Activated CD8-positive, alpha-beta T cell treated with anti-CD3 and anti-CD28 coated beads for 36 hours (primary cell): Measurements from ENCODE around the gene ZNF277. TPM values are rescaled to one million over a fixed set of nuclear protein-coding genes. Genes with fewer than 3 reads are reported as not detected.
A peak's percentile ranks its signal among the peaks of the same experiment; 100 is the strongest.

Experiments used
- ATAC-seq: fragments of 200-7000 bp; cut with Tn5 transposase; one replicate; pipeline ENCODE4 v1.10.0; 2021; ENCODE audit warnings: mild to moderate bottlenecking, moderate library complexity
- CTCF ChIA-PET: fragments of 350-600 bp; sonication (Branson Sonifier 250); formaldehyde crosslinking; loops from one replicate; lab custom pipeline; 2021; ENCODE audit warnings: antibody characterized with exemption; lab: Charles Lee
- POLR2A ChIA-PET: fragments of 350-600 bp; sonication (Branson Sonifier 250); formaldehyde crosslinking; loops from one replicate; lab custom pipeline; 2021; ENCODE audit warnings: antibody characterized with exemption; lab: Charles Lee
- DNase-seq: peaks from one replicate; pipeline ENCODE4 v3.0.0-alpha.2; 2020
- H3K27ac Mint-ChIP-seq: one replicate; pipeline ENCODE4 v1.8.0; 2021; ENCODE audit warnings: mild to moderate bottlenecking, mixed read lengths
- H3K27me3 Mint-ChIP-seq: one replicate; pipeline ENCODE4 v1.8.0; 2021; ENCODE audit warnings: mixed read lengths
- H3K36me3 Mint-ChIP-seq: one replicate; pipeline ENCODE4 v1.8.0; 2021; ENCODE audit warnings: low read depth, mixed read lengths
- H3K4me1 Mint-ChIP-seq: one replicate; pipeline ENCODE4 v1.8.0; 2021; ENCODE audit warnings: low read depth, mixed read lengths
- H3K4me3 Mint-ChIP-seq: one replicate; pipeline ENCODE4 v1.8.0; 2021; ENCODE audit warnings: mild to moderate bottlenecking, moderate library complexity, mixed read lengths
- H3K9me3 Mint-ChIP-seq: one replicate; pipeline ENCODE4 v1.8.0; 2021; ENCODE audit warnings: mixed read lengths
- CTCF ChIP-seq: fragments of 200-600 bp; IDR thresholded peaks from one replicate; pipeline ENCODE4 v1.8.0; 2022; ENCODE audit warnings: antibody characterized with exemption, mild to moderate bottlenecking
- intact Hi-C: fragments of 100-400 bp; cut with micrococcal nuclease; formaldehyde crosslinking; loops from one replicate; pipeline ENCODE4 v1.10.0; 2022
- total RNA-seq, 2 experiments: library from RNA; stranded (reverse); gene quantifications; one replicate each; pipeline ENCODE4 v1.2.3, GENCODE V29; 2021

ZNF277 gene
- total RNA-seq, 2 experiments from 2014 or later, result 21.5 to 25.8 TPM

GRCh38 chr7:112189691-112190090 is 16.8 kb upstream of the ZNF277 start:
- no peak for DNase-seq
- no peak for ATAC-seq
- no peaks in the 10 kb centered on the region for H3K9me3 Mint-ChIP-seq
- H3K4me1 Mint-ChIP-seq, result peaks cover 6% of the 10 kb centered on the region
- no peak for TF ChIP-seq CTCF
- no peak overlapping the region for H3K27ac Mint-ChIP-seq
- intact Hi-C loops, result no loop called here
- H3K27me3 Mint-ChIP-seq, result peaks cover 15% of the 10 kb centered on the region
- no peak overlapping the region for H3K4me3 Mint-ChIP-seq
- CTCF ChIA-PET, result no interaction called here
- POLR2A ChIA-PET, result no interaction called here
- no peaks in the 10 kb centered on the region for H3K36me3 Mint-ChIP-seq

- intact Hi-C loops, result no loop called here
- no peak for ATAC-seq
- H3K4me1 Mint-ChIP-seq, result peaks cover 6% of the 10 kb centered on the region
- H3K27me3 Mint-ChIP-seq, result peaks cover 15% of the 10 kb centered on the region
- H3K27ac Mint-ChIP-seq, result no peak overlapping the region
- H3K4me3 Mint-ChIP-seq, result no peak overlapping the region
- no peak for DNase-seq
- TF ChIP-seq CTCF, result no peak
- H3K36me3 Mint-ChIP-seq, result no peaks in the 10 kb centered on the region
- ChIA-PET POLR2A (no interaction called here), CTCF (no interaction called here)
- H3K9me3 Mint-ChIP-seq, result no peaks in the 10 kb centered on the region
These were observed 16.4 kb upstream of the ZNF277 start for GRCh38 chr7:112190120-112190519.

- Mint-ChIP-seq H3K27ac (no peak overlapping the region), H3K36me3 (no peaks in the 10 kb centered on the region), H3K4me1 (peaks cover 6% of the 10 kb centered on the region), H3K4me3 (no peak overlapping the region), H3K9me3 (no peaks in the 10 kb centered on the region), H3K27me3 (peaks cover 25% of the 10 kb centered on the region)
- ATAC-seq (peak; percentile 20), DNase-seq (no peak)
- intact Hi-C loops, result no loop called here
- POLR2A ChIA-PET, result no interaction called here
- no peak for TF ChIP-seq CTCF
- CTCF ChIA-PET, result no interaction called here
These were observed 14.0 kb upstream of the ZNF277 start for GRCh38 chr7:112192236-112193154.

- no peak for TF ChIP-seq CTCF
- DNase-seq (no peak), ATAC-seq (no peak)
- Mint-ChIP-seq H3K27ac (no peak overlapping the region), H3K4me3 (no peak overlapping the region), H3K9me3 (no peaks in the 10 kb centered on the region), H3K4me1 (peaks cover 10% of the 10 kb centered on the region), H3K36me3 (no peaks in the 10 kb centered on the region), H3K27me3 (peaks cover 32% of the 10 kb centered on the region)
- ChIA-PET CTCF (no interaction called here), POLR2A (no interaction called here)
- intact Hi-C loops, result no loop called here
These were observed 12.5 kb upstream of the ZNF277 start for GRCh38 chr7:112193915-112194502.

- Mint-ChIP-seq H3K9me3 (no peaks in the 10 kb centered on the region), H3K27ac (no peak overlapping the region), H3K36me3 (no peaks in the 10 kb centered on the region), H3K4me3 (no peak overlapping the region), H3K27me3 (peaks cover 35% of the 10 kb centered on the region), H3K4me1 (peaks cover 12% of the 10 kb centered on the region)
- ATAC-seq, result no peak
- DNase-seq, result no peak
- intact Hi-C loops, result no loop called here
- ChIA-PET CTCF (no interaction called here), POLR2A (no interaction called here)
- TF ChIP-seq CTCF, result no peak
These were observed 10.8 kb upstream of the ZNF277 start for GRCh38 chr7:112195717-112196116.
